HG03280 (cell line): ENCODE measurements around the gene USP17L20.
"Not testable (repeated sequence)": the region's sequence is repeated elsewhere in the genome, so short reads cannot be mapped to it uniquely, and the experiment has no call there.

Experiments used
- ATAC-seq: cut with Tn5 transposase; IDR thresholded peaks from one replicate; pipeline ENCODE4 v1.9.1; 2021; ENCODE audit warnings: mild to moderate bottlenecking, moderate library complexity; ENCODE audit not compliant: unreplicated experiment

The USP17L20 gene

DNA sequence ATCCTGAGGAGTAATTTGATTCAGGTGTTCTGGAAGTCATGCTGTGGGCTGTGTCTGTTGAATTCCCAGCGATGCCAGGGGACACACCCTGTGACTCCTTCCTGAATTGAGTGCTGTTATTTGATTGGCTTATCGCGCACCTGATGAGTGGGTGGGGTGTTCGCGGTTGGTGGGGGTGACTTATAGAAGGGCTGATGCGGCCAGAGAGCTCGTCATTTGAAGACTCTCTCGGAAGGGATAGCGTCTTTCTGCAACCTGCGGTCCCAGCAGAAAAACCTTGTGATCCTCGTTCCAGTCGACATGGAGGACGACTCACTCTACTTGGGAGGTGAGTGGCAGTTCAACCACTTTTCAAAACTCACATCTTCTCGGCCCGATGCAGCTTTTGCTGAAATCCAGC is at the start of gene USP17L20:
USP17L20 (plus strand) TSS at position 301 of the 400 bp plus-strand sequence; CDS start at position 301, 0 bp downstream.
- not testable (repeated sequence) for ATAC-seq

GRCh38 chr4:9210357-9210756 is 47.6 kb upstream of the USP17L20 start, which contains the start of gene USP17L10:
USP17L10 (plus strand) TSS chr4:9210657; CDS start chr4:9210657, 0 bp downstream.
- ATAC-seq = not testable (repeated sequence)

DNA sequence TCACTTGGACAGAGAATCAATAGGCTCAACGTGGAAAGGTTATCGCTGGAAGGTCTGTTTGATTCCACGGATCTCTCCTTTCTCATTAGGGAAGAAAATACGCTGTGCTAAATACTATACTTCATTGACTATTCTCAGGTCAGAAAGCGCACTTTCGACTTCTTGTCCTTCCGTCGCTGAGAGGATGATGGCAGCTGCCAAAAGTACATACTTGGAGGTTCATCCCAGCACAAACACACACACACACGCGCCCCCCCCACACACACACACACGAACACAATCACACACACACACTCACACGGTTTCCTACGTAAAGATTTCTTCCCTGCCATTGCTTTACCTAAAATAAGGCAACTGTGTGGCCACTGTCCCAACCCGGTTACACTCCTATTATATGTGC is 43.2 kb upstream of the USP17L20 start:
- not testable (repeated sequence) for ATAC-seq

DNA sequence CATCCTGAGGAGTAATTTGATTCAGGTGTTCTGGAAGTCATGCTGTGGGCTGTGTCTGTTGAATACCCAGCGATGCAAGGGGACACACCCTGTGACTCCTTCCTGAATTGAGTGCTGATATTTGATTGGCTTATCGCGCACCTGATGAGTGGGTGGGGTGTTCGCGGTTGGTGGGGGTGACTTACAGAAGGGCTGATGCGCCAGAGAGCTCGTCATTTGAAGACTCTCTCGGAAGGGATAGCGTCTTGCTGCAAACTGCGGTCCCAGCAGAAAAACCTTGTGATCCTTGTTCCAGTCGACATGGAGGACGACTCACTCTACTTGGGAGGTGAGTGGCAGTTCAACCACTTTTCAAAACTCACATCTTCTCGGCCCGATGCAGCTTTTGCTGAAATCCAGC is 42.8 kb upstream of the USP17L20 start, which contains the start of gene USP17L11:
USP17L11 (plus strand) TSS at position 301 of the 400 bp plus-strand sequence; CDS start at position 301, 0 bp downstream.
- not testable (repeated sequence) for ATAC-seq

DNA sequence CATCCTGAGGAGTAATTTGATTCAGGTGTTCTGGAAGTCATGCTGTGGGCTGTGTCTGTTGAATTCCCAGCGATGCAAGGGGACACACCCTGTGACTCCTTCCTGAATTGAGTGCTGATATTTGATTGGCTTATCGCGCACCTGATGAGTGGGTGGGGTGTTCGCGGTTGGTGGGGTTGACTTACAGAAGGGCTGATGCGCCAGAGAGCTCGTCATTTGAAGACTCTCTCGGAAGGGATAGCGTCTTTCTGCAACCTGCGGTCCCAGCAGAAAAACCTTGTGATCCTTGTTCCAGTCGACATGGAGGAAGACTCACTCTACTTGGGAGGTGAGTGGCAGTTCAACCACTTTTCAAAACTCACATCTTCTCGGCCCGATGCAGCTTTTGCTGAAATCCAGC is 38.1 kb upstream of the USP17L20 start, which contains the start of gene USP17L12:
USP17L12 (plus strand) TSS at position 301 of the 400 bp plus-strand sequence; CDS start at position 301, 0 bp downstream.
- not testable (repeated sequence) for ATAC-seq

DNA sequence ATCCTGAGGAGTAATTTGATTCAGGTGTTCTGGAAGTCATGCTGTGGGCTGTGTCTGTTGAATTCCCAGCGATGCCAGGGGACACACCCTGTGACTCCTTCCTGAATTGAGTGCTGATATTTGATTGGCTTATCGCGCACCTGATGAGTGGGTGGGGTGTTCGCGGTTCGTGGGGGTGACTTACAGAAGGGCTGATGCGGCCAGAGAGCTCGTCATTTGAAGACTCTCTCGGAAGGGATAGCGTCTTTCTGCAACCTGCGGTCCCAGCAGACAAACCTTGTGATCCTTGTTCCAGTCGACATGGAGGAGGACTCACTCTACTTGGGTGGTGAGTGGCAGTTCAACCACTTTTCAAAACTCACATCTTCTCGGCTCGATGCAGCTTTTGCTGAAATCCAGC is 33.3 kb upstream of the USP17L20 start, which contains the start of gene USP17L13:
USP17L13 (plus strand) TSS at position 301 of the 400 bp plus-strand sequence; CDS start at position 301, 0 bp downstream.
- not testable (repeated sequence) for ATAC-seq

GRCh38 chr4:9230249-9230648 is 27.7 kb upstream of the USP17L20 start:
- not testable (repeated sequence) for ATAC-seq

DNA sequence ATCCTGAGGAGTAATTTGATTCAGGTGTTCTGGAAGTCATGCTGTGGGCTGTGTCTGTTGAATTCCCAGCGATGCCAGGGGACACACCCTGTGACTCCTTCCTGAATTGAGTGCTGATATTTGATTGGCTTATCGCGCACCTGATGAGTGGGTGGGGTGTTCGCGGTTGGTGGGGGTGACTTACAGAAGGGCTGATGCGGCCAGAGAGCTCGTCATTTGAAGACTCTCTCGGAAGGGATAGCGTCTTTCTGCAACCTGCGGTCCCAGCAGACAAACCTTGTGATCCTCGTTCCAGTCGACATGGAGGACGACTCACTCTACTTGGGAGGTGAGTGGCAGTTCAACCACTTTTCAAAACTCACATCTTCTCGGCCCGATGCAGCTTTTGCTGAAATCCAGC is 23.8 kb upstream of the USP17L20 start, which contains the start of gene USP17L15:
USP17L15 (plus strand) TSS at position 301 of the 400 bp plus-strand sequence; CDS start at position 301, 0 bp downstream.
- ATAC-seq = not testable (repeated sequence)

- not testable (repeated sequence) for ATAC-seq
Observed at GRCh38 chr4:9238461-9238860, 19.5 kb upstream of the USP17L20 start.

- not testable (repeated sequence) for ATAC-seq
Observed at GRCh38 chr4:9243579-9243978, 14.3 kb upstream of the USP17L20 start, which contains the start of gene USP17L17. USP17L17 (plus strand) TSS chr4:9243879; CDS start chr4:9243879, 0 bp downstream.

DNA sequence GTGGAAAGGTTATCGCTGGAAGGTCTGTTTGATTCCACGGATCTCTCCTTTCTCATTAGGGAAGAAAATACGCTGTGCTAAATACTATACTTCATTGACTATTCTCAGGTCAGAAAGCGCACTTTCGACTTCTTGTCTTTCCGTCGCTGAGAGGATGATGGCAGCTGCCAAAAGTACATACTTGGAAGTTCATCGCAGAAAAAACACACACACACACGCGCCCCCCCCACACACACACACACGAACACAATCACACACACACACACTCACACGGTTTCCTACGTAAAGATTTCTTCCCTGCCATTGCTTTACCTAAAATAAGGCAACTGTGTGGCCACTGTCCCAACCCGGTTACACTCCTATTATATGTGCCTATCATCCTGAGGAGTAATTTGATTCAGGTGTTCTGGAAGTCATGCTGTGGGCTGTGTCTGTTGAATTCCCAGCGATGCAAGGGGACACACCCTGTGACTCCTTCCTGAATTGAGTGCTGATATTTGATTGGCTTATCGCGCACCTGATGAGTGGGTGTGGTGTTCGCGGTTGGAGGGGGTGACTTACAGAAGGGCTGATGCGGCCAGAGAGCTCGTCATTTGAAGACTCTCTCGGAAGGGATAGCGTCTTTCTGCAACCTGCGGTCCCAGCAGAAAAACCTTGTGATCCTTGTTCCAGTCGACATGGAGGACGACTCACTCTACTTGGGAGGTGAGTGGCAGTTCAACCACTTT is 9.8 kb upstream of the USP17L20 start, which contains the start of gene USP17L18:
USP17L18 (plus strand) TSS at position 678 of the 728 bp plus-strand sequence; CDS start at position 678, 0 bp downstream.
- ATAC-seq = not testable (repeated sequence)

DNA sequence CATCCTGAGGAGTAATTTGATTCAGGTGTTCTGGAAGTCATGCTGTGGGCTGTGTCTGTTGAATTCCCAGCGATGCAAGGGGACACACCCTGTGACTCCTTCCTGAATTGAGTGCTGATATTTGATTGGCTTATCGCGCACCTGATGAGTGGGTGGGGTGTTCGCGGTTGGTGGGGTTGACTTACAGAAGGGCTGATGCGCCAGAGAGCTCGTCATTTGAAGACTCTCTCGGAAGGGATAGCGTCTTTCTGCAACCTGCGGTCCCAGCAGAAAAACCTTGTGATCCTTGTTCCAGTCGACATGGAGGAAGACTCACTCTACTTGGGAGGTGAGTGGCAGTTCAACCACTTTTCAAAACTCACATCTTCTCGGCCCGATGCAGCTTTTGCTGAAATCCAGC is 4.8 kb upstream of the USP17L20 start, which contains the start of gene USP17L19:
USP17L19 (plus strand) TSS at position 301 of the 400 bp plus-strand sequence; CDS start at position 301, 0 bp downstream.
- not testable (repeated sequence) for ATAC-seq

DNA sequence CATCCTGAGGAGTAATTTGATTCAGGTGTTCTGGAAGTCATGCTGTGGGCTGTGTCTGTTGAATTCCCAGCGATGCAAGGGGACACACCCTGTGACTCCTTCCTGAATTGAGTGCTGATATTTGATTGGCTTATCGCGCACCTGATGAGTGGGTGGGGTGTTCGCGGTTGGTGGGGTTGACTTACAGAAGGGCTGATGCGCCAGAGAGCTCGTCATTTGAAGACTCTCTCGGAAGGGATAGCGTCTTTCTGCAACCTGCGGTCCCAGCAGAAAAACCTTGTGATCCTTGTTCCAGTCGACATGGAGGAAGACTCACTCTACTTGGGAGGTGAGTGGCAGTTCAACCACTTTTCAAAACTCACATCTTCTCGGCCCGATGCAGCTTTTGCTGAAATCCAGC is 4.6 kb downstream of the USP17L20 start, which contains the start of gene USP17L21:
USP17L21 (plus strand) TSS at position 301 of the 400 bp plus-strand sequence; CDS start at position 301, 0 bp downstream.
- not testable (repeated sequence) for ATAC-seq

- not testable (repeated sequence) for ATAC-seq
Observed at GRCh38 chr4:9267319-9267718, 9.4 kb downstream of the USP17L20 start, which contains the start of gene USP17L22. USP17L22 (plus strand) TSS chr4:9267619; CDS start chr4:9267619, 0 bp downstream.

DNA sequence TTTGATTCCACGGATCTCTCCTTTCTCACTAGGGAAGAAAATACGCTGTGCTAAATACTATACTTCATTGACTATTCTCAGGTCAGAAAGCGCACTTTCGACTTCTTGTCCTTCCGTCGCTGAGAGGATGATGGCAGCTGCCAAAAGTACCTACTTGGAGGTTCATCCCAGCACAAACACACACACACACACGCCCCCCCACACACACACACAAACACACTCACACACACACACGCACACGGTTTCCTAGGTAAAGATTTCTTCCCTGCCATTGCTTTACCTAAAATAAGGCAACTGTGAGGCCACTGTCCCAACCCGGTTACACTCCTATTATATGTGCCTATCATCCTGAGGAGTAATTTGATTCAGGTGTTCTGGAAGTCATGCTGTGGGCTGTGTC is 13.8 kb downstream of the USP17L20 start:
- not testable (repeated sequence) for ATAC-seq
